Esophagus muscularis mucosa (tissue), 4 donors: ENCODE measurements around the gene TAGAP. TPM values are rescaled to one million over a fixed set of nuclear protein-coding genes. Genes with fewer than 3 reads are reported as not detected.
"Not testable (repeated sequence)": the region's sequence is repeated elsewhere in the genome, so short reads cannot be mapped to it uniquely, and the experiment has no call there.

Experiments used
- DNase-seq: peaks from one replicate; pipeline ENCODE4 v3.0.0-alpha.2; 2017; ENCODE audit errors: extremely low spot score
- H3K27ac ChIP-seq, 4 donors: fragments of 200-600 bp; sonication (generic); replicated peaks in 1 of 4; 1 replicate in 3 of 4; 2 replicates in 1 of 4; pipeline ENCODE4 v1.5.1; 2016 to 2019; ENCODE audit warnings: mild to moderate bottlenecking in 1 of 4
- H3K27me3 ChIP-seq, 4 donors: fragments of 200-600 bp; sonication (generic); one replicate each; pipeline versions ENCODE4 v1.5.1 to v1.6.0; 2016 to 2019
- H3K36me3 ChIP-seq, 4 donors: fragments of 200-600 bp; sonication (generic); one replicate each; pipeline ENCODE4 v1.5.1; 2016 to 2019
- H3K4me1 ChIP-seq, 4 donors: fragments of 200-600 bp; sonication (generic); one replicate each; pipeline ENCODE4 v1.5.1; 2016 to 2019
- H3K4me3 ChIP-seq, 4 donors: fragments of 200-600 bp; sonication (generic); 1 replicate in 2 of 4; 2 replicates in 2 of 4; pipeline ENCODE4 v1.5.1; 2016 to 2019; ENCODE audit warnings: mild to moderate bottlenecking in 4 of 4, moderate library complexity in 1 of 4
- H3K9me3 ChIP-seq, 4 donors: fragments of 200-600 bp; sonication (generic); 1 replicate in 3 of 4; 2 replicates in 1 of 4; pipeline ENCODE4 v1.5.1; 2016 to 2019
- EP300 ChIP-seq: sonication (generic); formaldehyde crosslinking; IDR thresholded peaks from one replicate; pipeline ENCODE4 v1.6.1; 2017; ENCODE audit warnings: antibody characterized with exemption
- POLR2A ChIP-seq: fragments of 450-650 bp; IDR thresholded peaks from one replicate; pipeline ENCODE4 v1.6.1; 2017; ENCODE audit warnings: antibody characterized with exemption, moderate library complexity, mild to moderate bottlenecking, low read depth
- POLR2AphosphoS5 ChIP-seq, 2 donors: sonication (generic); formaldehyde crosslinking; IDR thresholded peaks; one replicate each; pipeline ENCODE4 v1.6.1; 2017; ENCODE audit warnings: antibody characterized with exemption in 2 of 2
- WGBS: methylation state at CpG from one replicate; pipeline ENCODE4 v1.1.5; 2018; 5-methylcytosine and 5-hydroxymethylcytosine counted together
- intact Hi-C: fragments of 100-400 bp; cut with DNase I; formaldehyde crosslinking; loops from one replicate; pipeline ENCODE4 v1.15.1; 2023
- total RNA-seq, 4 donors: library from RNA; depleted of rRNA; stranded (reverse); fragments of >200 nt; gene quantifications; one replicate each; pipeline versions ENCODE4 v1.1.0 to v1.2.1, GENCODE V29; 2016
- TF ChIP-seq, protein P1 (sequence below), 3 experiments: fragments of 200-600 bp in 2 of 3; fragments of 450-650 bp in 1 of 3; sonication (generic) in 2 of 3; IDR thresholded peaks; one replicate each; pipeline ENCODE4 v1.5.1; 2017 to 2019; ENCODE audit warnings: antibody characterized with exemption in 3 of 3, mild to moderate bottlenecking in 2 of 3, moderate library complexity in 1 of 3

The TAGAP gene
- total RNA-seq, 4 donors from 2014 or later = 1.5 to 3.0 (median 1.9) TPM

DNA sequence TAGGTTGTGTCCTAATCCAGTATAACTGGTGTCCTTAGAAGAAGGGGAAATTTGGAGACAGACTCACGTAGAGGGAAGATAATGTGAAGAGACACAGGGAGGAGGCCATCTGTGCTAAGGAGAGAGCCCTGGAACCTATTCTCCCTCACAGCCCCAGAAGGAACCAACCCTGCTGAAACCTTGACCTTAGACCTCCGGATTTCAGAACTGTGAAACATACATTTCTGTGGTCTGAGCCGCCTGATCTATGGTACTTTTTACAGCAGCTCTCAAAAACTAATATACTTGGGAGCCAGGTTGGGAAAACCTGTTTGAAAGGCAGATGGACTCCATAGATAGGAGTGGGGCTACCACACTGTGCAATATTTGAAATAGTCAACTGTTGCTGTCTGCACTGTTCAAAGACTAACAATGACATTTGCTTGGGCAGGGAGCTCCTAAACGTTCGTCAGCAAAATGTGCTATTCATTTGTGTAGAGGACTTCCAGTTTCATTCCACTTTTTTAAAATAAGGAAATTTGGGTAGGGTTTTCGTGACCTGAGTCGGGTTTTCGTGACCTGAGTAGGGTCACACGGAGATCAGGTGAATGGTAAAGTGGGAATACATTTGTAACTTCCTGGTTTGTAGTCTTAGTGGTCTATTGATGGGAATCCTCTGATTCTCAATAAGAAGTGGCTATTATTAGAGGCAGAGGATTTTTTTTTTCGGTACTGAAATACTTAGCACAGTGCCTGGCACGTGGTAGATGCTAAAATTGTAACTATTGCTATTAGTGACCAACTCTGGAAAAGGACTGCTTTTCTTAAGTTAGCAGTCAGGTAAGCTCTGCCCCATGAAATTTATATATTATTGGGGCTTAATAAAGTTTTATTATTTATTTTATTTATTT is 11.4 kb downstream of the TAGAP start:
- Histone ChIP-seq H3K4me3 (no peak overlapping the region), H3K27me3 (no peaks in the 10 kb centered on the region), H3K36me3 (peaks cover 0 to 10% (median 0%) of the 10 kb centered on the region in 4 donors), H3K4me1 (no peaks in the 10 kb centered on the region), H3K27ac (no peak overlapping the region), H3K9me3 (no peaks in the 10 kb centered on the region)
- intact Hi-C loops = no loop called here
- no peak for DNase-seq
- TF ChIP-seq EP300 (no peak), POLR2AphosphoS5 (IDR thresholded peaks at IDR 0.05) (no peak), POLR2A (no peak)
- TF ChIP-seq, protein P1, sequence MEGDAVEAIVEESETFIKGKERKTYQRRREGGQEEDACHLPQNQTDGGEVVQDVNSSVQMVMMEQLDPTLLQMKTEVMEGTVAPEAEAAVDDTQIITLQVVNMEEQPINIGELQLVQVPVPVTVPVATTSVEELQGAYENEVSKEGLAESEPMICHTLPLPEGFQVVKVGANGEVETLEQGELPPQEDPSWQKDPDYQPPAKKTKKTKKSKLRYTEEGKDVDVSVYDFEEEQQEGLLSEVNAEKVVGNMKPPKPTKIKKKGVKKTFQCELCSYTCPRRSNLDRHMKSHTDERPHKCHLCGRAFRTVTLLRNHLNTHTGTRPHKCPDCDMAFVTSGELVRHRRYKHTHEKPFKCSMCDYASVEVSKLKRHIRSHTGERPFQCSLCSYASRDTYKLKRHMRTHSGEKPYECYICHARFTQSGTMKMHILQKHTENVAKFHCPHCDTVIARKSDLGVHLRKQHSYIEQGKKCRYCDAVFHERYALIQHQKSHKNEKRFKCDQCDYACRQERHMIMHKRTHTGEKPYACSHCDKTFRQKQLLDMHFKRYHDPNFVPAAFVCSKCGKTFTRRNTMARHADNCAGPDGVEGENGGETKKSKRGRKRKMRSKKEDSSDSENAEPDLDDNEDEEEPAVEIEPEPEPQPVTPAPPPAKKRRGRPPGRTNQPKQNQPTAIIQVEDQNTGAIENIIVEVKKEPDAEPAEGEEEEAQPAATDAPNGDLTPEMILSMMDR (IDR thresholded peaks at IDR 0.05) = no peak
- WGBS = 86% methylated on average over 11 of the region's 11 CpGs

DNA sequence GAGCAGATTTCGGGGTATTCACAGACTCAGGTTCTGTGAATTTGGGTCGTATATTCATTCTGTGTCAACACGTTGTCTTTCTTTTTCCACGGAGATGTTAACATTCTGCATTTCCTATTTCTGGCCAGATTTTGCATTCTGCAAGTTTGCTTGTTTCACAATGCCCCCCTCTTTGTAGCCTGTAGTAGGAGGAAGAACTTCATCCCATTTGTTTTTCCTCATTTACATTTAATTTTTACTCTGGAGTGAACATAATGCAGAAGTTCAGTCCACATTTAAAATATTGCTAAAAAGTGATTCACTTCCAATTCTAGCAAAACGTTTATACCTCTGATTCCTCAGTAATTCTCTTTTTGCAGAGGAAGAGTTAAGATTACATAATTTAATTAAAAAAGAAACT is 12.9 kb downstream of the TAGAP start:
- no peaks in the 10 kb centered on the region for H3K27me3 ChIP-seq

DNA sequence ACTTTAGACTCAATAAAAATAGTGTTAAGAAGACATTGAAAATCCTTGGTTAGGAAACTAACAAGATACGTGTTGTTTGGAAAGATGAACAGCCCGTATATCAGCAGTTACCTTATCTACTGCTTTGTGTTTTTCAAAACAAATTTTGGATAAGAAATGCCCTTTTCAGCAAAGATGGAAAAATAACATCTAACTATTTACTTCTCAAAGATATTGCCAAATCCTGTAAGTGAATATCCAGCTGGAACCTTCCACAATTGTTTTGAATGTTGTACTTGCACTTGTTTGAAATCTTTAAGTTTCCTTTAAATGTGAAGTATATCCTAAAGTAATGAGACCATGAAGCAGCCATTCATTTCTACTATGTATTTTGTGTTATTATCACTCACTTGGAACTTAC is 14.6 kb downstream of the TAGAP start:
- WGBS = 87% methylated on average over 2 of the region's 2 CpGs
- intact Hi-C loops = no loop called here
- no peaks in the 10 kb centered on the region for H3K27me3 ChIP-seq
- H3K36me3 ChIP-seq = no peaks in the 10 kb centered on the region
- TF ChIP-seq POLR2A (no peak), POLR2AphosphoS5 (IDR thresholded peaks at IDR 0.05) (no peak), EP300 (no peak)
- TF ChIP-seq, protein P1 (IDR thresholded peaks at IDR 0.05) = no peak
- H3K4me1 ChIP-seq = no peaks in the 10 kb centered on the region
- H3K27ac ChIP-seq = no peak overlapping the region
- DNase-seq = no peak
- no peak overlapping the region for H3K4me3 ChIP-seq
- H3K9me3 ChIP-seq = peaks cover 0 to 10% (median 7%) of the 10 kb centered on the region in 4 donors

More for the DNA sequence above, 12.9 kb downstream of the TAGAP start:
- no peak for DNase-seq
- no peak overlapping the region for H3K27ac ChIP-seq
- peaks cover 0 to 9% (median 0%) of the 10 kb centered on the region in 4 donors for H3K36me3 ChIP-seq
- intact Hi-C loops = no loop called here
- WGBS = 76% methylated on average over 5 of the region's 5 CpGs
- TF ChIP-seq POLR2A (no peak), POLR2AphosphoS5 (IDR thresholded peaks at IDR 0.05) (no peak)
- H3K4me3 ChIP-seq = no peak overlapping the region
- no peaks in the 10 kb centered on the region for H3K4me1 ChIP-seq
- H3K9me3 ChIP-seq = no peaks in the 10 kb centered on the region

DNA sequence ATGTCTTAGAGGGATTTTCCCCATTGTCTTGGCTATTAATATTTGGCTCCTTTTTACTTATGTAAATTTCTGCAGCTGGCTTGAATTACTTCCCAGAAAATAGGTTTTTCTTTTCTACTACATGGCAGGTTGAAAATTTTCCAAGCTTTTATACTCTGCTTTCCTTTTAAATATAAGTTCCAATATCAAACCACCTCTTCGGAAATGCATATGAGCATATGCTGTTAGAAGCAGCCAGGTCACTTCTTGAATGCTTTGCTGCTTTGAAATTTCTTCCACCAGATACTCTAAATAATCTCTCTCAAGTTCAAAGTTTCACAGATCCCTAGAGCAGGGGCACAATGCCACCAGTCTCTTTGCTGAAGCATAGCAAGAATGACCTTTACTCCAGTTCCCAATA is 19.6 kb downstream of the TAGAP start:
- H3K27ac ChIP-seq, H3K4me3 ChIP-seq, DNase-seq, intact Hi-C loops, H3K4me1 ChIP-seq, H3K27me3 ChIP-seq, H3K36me3 ChIP-seq: not testable (repeated sequence)
- 100% methylated on average over 1 of the region's 1 CpG for WGBS
- peaks cover 0 to 25% (median 15%) of the 10 kb centered on the region in 4 donors for H3K9me3 ChIP-seq

DNA sequence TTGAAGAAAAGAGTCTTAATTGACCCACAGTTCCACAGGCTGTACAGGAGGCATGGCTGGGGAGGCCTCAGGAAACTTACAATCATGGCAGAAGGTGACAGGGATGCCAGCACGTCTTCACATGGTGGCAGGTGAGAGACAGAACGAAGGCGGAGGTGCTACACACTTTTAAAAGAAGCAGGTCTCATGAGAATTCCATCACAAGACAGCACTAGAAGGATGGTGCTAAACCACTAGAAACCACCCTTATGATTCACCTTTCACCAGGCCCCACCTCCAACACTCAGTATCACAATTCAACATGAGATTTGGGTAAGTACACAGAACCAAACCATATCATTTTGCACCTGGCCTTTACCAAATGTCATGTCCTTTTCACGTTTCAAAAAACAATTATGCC is 20.9 kb downstream of the TAGAP start:
- Histone ChIP-seq H3K36me3 (no peaks in the 10 kb centered on the region), H3K9me3 (peaks cover 0 to 25% (median 15%) of the 10 kb centered on the region in 4 donors), H3K27me3 (no peaks in the 10 kb centered on the region), H3K27ac (no peak overlapping the region), H3K4me3 (no peak overlapping the region), H3K4me1 (no peaks in the 10 kb centered on the region)
- TF ChIP-seq, protein P1 (IDR thresholded peaks at IDR 0.05) = no peak
- TF ChIP-seq EP300 (no peak), POLR2A (no peak), POLR2AphosphoS5 (IDR thresholded peaks at IDR 0.05) (no peak)
- 90% methylated on average over 4 of the region's 4 CpGs for whole genome bisulfite sequencing
- DNase-seq = no peak
- intact Hi-C loops = no loop called here
